Prostate gland (tissue), 2 donors: ENCODE results near the gene TCP10L.

ENCODE experiments used
- CTCF ChIP-seq, 4 experiments: fragments of 200-600 bp in 2 of 4; fragments of 450-650 bp in 2 of 4; sonication (generic) in 2 of 4; IDR thresholded peaks; 1 replicate in 3 of 4; 2 replicates in 1 of 4; pipeline ENCODE4 v1.5.1; 2016 to 2019; ENCODE audit warnings: antibody characterized with exemption in 4 of 4, mild to moderate bottlenecking in 2 of 4, moderate library complexity in 2 of 4
- POLR2A ChIP-seq: fragments of 450-650 bp; IDR thresholded peaks from one replicate; pipeline ENCODE4 v1.6.1; 2016; ENCODE audit warnings: antibody characterized with exemption, mild to moderate bottlenecking

- no peak for TF ChIP-seq CTCF (IDR thresholded peaks at IDR 0.05)
- TF ChIP-seq POLR2A = no peak
Observed at GRCh38 chr21:32523988-32524719, 61.2 kb downstream of the TCP10L start.
